Endothelial cell of umbilical vein (primary cell): ENCODE data around the gene PRKG1. TPM values are rescaled to one million over a fixed set of nuclear protein-coding genes. Genes with fewer than 3 reads are reported as not detected.

Experiments
- BruUV-seq: library from RNA; stranded (reverse); fragments of 400-500 nt; replicated peaks from 2 replicates; lab custom pipeline; 2021; lab: Mats Ljungman, UMichigan
- CTCF ChIA-PET: fragments of 300-600, 350-600 bp; sonication (Branson Sonifier 250); formaldehyde crosslinking; loops from one replicate; lab custom pipeline; 2021; ENCODE audit warnings: antibody characterized with exemption, inconsistent platforms; lab: Charles Lee
- POLR2A ChIA-PET: fragments of 300-600, 350-600 bp; sonication (Branson Sonifier 250); formaldehyde crosslinking; loops from one replicate; lab custom pipeline; 2021; ENCODE audit warnings: antibody characterized with exemption, inconsistent platforms; lab: Charles Lee
- DNase-seq: peaks from one replicate; pipeline ENCODE4 v3.0.0-alpha.2; 2011; ENCODE audit warnings: low read depth, low spot score
- FAIRE-seq: peaks from 2 replicates; lab custom pipeline; 2011; peaks lifted over from hg19 to GRCh38; lab: Jason Lieb, UNC
- H2AFZ ChIP-seq: 2 replicates; pipeline ENCODE4 v1.6.0; 2012; ENCODE audit warnings: low read depth, low read length, control low read depth, inconsistent platforms
- H3K27ac ChIP-seq: 2 replicates; pipeline ENCODE4 v1.5.1; 2011; ENCODE audit warnings: low read depth, mild to moderate bottlenecking, control low read depth, low read length, moderate library complexity; ENCODE audit not compliant: insufficient read depth
- H3K27me3 ChIP-seq, 2 experiments: 2 replicates each; pipeline versions ENCODE4 v1.6.0 to v1.6.1; 2011; ENCODE audit warnings: low read length in 2 of 2, mixed read lengths in 1 of 2; ENCODE audit not compliant: control insufficient read depth in 2 of 2, insufficient read depth in 2 of 2
- H3K36me3 ChIP-seq, 2 experiments: 2 replicates in 1 of 2; 3 replicates in 1 of 2; pipeline ENCODE4 v1.5.1; 2011; ENCODE audit warnings: low read length in 2 of 2, mild to moderate bottlenecking in 1 of 2, moderate library complexity in 1 of 2; ENCODE audit not compliant: control insufficient read depth in 2 of 2, insufficient read depth in 2 of 2; ENCODE audit errors: extremely low read depth in 1 of 2
- H3K4me1 ChIP-seq: 3 replicates; pipeline ENCODE4 v1.5.1; 2011; ENCODE audit warnings: mild to moderate bottlenecking, low read length; ENCODE audit not compliant: control insufficient read depth, insufficient read depth; ENCODE audit errors: extremely low read depth
- H3K4me2 ChIP-seq: 2 replicates; pipeline ENCODE4 v1.6.1; 2011; ENCODE audit warnings: low read length, control low read depth, mixed read lengths; ENCODE audit not compliant: insufficient read depth
- H3K4me3 ChIP-seq, 3 experiments: fragments of 200-600 bp in 1 of 3; sonication (generic), shearing (Covaris generic) in 1 of 3; replicated peaks in 1 of 3; 2 replicates each; pipeline ENCODE4 v1.5.1; 2011 to 2016; ENCODE audit warnings: control low read depth in 3 of 3, low read length in 3 of 3, mild to moderate bottlenecking in 2 of 3, inconsistent platforms in 1 of 3, low read depth in 1 of 3, moderate library complexity in 1 of 3; ENCODE audit not compliant: insufficient read depth in 1 of 3
- H3K79me2 ChIP-seq: 2 replicates; pipeline ENCODE4 v1.6.0; 2012; ENCODE audit warnings: low read length, inconsistent platforms; ENCODE audit not compliant: control insufficient read depth, insufficient read depth
- H3K9ac ChIP-seq: replicated peaks from 2 replicates; pipeline ENCODE3; 2011; ENCODE audit warnings: low read length, control low read depth; ENCODE audit not compliant: insufficient read depth; ENCODE audit errors: extremely low read depth
- H3K9me1 ChIP-seq: replicated peaks from 3 replicates; pipeline ENCODE4 v1.6.0; 2011; ENCODE audit warnings: mild to moderate bottlenecking, low read length; ENCODE audit not compliant: control insufficient read depth, insufficient read depth; ENCODE audit errors: extremely low read depth
- H3K9me3 ChIP-seq: replicated peaks from 2 replicates; pipeline ENCODE4 v1.5.1; 2012; ENCODE audit warnings: low read length, inconsistent platforms; ENCODE audit not compliant: control insufficient read depth, insufficient read depth
- H4K20me1 ChIP-seq: replicated peaks from 2 replicates; pipeline ENCODE3; 2011; ENCODE audit warnings: mild to moderate bottlenecking, low read length; ENCODE audit not compliant: control insufficient read depth, insufficient read depth; ENCODE audit errors: extremely low read depth
- CTCF ChIP-seq, 2 donors: IDR thresholded peaks; 1 replicate in 1 of 2; 2 replicates in 1 of 2; pipeline ENCODE4 v1.5.1; 2011; ENCODE audit warnings: low read length in 2 of 2, mild to moderate bottlenecking in 2 of 2, moderate library complexity in 2 of 2, control low read depth in 1 of 2, inconsistent platforms in 1 of 2, low read depth in 1 of 2; ENCODE audit not compliant: insufficient read depth in 1 of 2; ENCODE audit errors: extremely low read depth in 1 of 2
- EZH2 ChIP-seq: IDR thresholded peaks from 2 replicates; pipeline ENCODE4 v1.6.1; 2012; ENCODE audit warnings: borderline replicate concordance, low read depth, mild to moderate bottlenecking, moderate library complexity, low read length, inconsistent platforms; ENCODE audit not compliant: severe bottlenecking
- FOS ChIP-seq: IDR thresholded peaks from 2 replicates; pipeline ENCODE4 v1.6.1; 2011; ENCODE audit warnings: mild to moderate bottlenecking, low read length, moderate library complexity, borderline replicate concordance; ENCODE audit not compliant: insufficient read depth
- GATA2 ChIP-seq: IDR thresholded peaks from 2 replicates; pipeline ENCODE4 v1.7.0; 2011; ENCODE audit warnings: low read depth, mild to moderate bottlenecking, moderate library complexity, mixed read lengths, low read length; ENCODE audit not compliant: insufficient read length, insufficient read depth
- JUN ChIP-seq: IDR thresholded peaks from 2 replicates; pipeline ENCODE4 v1.6.1; 2011; ENCODE audit warnings: borderline replicate concordance, low read depth; ENCODE audit not compliant: insufficient read length, insufficient read depth
- MAX ChIP-seq: IDR thresholded peaks from 2 replicates; pipeline ENCODE4 v1.6.1; 2011; ENCODE audit not compliant: insufficient read depth, insufficient read length
- MYC ChIP-seq: IDR thresholded peaks from one replicate; pipeline ENCODE4 v1.6.1; 2011; ENCODE audit warnings: mild to moderate bottlenecking, low read depth, low read length
- POLR2AphosphoS5 ChIP-seq: IDR thresholded peaks from 2 replicates; pipeline ENCODE4 v1.6.1; 2012; ENCODE audit warnings: low read depth, mild to moderate bottlenecking, control low read depth, low read length, moderate library complexity; ENCODE audit not compliant: insufficient read depth
- dilution Hi-C: fragments of 300-500 bp; cut with MboI; formaldehyde crosslinking; loops from one replicate; pipeline ENCODE4 v1.15.0; 2019; ENCODE audit warnings: low sequenced_read_pairs; ENCODE audit not compliant: extremely low pct_ligation_motif_present
- intact Hi-C: fragments of 100-400 bp; cut with micrococcal nuclease; formaldehyde crosslinking; loops from one replicate; pipeline ENCODE4 v1.10.0; 2022
- polyA plus RNA-seq, 4 experiments: library from polyadenylated mRNA; depleted of rRNA in 3 of 4; stranded (reverse) in 3 of 4; unstranded in 1 of 4; fragments of >200 nt; gene quantifications; 2 replicates each; pipeline versions ENCODE4 v1.2.1 to v1.2.3, GENCODE V29; 2011 to 2012; ENCODE audit warnings: missing spikeins in 1 of 4
- total RNA-seq: library from RNA; stranded (reverse); gene quantifications from 2 replicates; pipeline ENCODE4 v1.2.3, GENCODE V29; 2021

The PRKG1 gene
- total and polyA plus RNA-seq, 2 donors (not counting 3 experiments of a cell fraction or from before 2014, with no cell fraction given) = 0.01 to 0.18 TPM

GRCh38 chr10:51619365-51619764 lies 545.1 kb downstream of the PRKG1 start:
- DNase-seq (no peak), FAIRE-seq (no peak)
- Histone ChIP-seq H3K79me2 (no peaks in the 10 kb centered on the region), H3K27me3 (peaks cover 1 to 2% of the 10 kb centered on the region in 2 experiments), H3K4me2 (no peak overlapping the region), H3K4me3 (no peak overlapping the region), H3K4me1 (peaks cover 11% of the 10 kb centered on the region), H2AFZ (no peak overlapping the region), H3K9me1 (no peaks in the 10 kb centered on the region), H3K9ac (no peak overlapping the region), H3K9me3 (no peaks in the 10 kb centered on the region), H3K36me3 (no peaks in the 10 kb centered on the region), H3K27ac (no peak overlapping the region), H4K20me1 (no peaks in the 10 kb centered on the region)
- TF ChIP-seq JUN (no peak), GATA2 (no peak), MYC (no peak), MAX (no peak), FOS (no peak), POLR2AphosphoS5 (no peak), CTCF (IDR thresholded peaks at IDR 0.05; ENCODE audit: extremely low read depth in 1 of 2, insufficient read depth in 1 of 2, low read depth in 1 of 2, low read length in 2 of 2) (no peak), EZH2 (no peak)
- ChIA-PET CTCF (interaction anchor here (1.7 kb wide), 1 partner anchor 24 kb away, joined by 4 read pairs; no protein-coding TSS in a partner anchor), POLR2A (no interaction called here)
- dilution Hi-C loops (no loop called here), intact Hi-C loops (no loop called here)
- BruUV-seq = no TSS peak
